ENCODE results near the gene ZNF525. TPM values are rescaled to one million over a fixed set of nuclear protein-coding genes. Genes with fewer than 3 reads are reported as not detected.
A peak's percentile ranks its signal among the peaks of the same experiment; 100 is the strongest.

ZNF525 gene
- total RNA-seq = 10 to 100 TPM; 11.5 to 33.7 (median 24.2) TPM
- 10 to 100 TPM; 12.4 to 13.9 TPM for polyA plus RNA-seq
- total RNA-seq = 22.2 reads per million, percentile 53 among the genes with 10 or more reads in this experiment

DNA sequence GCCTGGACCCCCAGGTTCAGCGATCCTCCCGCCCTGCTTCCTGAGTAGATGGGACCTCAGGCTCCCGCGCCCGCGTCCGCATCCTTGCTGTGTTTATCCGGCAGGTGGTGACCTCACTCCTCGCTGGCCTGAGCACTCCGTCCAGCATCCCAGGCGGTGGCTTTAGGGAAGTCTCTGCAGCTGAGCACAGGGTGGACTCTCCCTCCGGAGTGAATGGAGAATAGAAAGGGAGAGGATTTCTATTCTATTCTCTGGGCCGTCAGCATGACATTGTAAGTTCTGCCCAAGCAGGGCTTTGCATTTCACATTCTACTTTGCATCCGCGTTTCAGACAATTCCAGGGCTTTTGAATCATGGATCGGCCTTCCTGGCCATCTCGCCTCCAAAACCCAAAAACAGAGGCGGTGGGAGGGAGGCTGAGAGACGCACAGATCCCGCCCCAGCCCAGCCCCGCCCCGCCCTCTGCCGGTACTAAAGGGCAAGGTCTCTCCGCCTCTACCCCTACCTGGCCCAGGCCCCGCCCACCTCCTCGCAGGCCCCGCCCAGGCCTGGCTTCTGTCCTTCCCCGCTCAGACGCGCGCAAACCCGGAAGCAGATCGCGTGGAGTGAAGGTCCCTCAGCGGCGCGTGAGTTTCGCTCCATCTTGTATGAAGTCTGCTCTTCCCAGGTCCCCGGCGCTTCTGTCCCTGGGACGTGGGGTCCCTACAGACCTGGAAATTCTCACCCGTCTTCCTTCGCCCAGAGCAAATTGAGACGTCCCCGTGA is at the start of gene ZNF525:
TSS of gene ZNF525 (plus strand) at position 572 of the 765 bp plus-strand sequence. CDS start 6,577 bp downstream, outside the sequence.
- ChIA-PET POLR2A (interaction anchor here (0.6 kb wide), 1 partner anchor 982 kb away, joined by 3 read pairs; no protein-coding TSS in a partner anchor), CTCF (no interaction called here)
- Mint-ChIP-seq H3K4me1 (peaks cover 12 to 35% (median 31%) of the 10 kb centered on the region in 7 donors), H3K27me3 (no peaks in the 10 kb centered on the region), H3K36me3 (peaks cover 3 to 32% (median 17%) of the 10 kb centered on the region in 5 donors), H3K27ac (peak within 1 kb of the TSS; percentile 91 to 98 (median 94)), H3K4me3 (peak within 1 kb of the TSS; percentile 94 to 98 (median 96)), H3K9me3 (peaks cover 0 to 55% (median 13%) of the 10 kb centered on the region in 11 donors)
- Histone ChIP-seq H3K36me3 (ENCODE audit: control insufficient read depth in 2 of 3, insufficient read depth in 3 of 3, low read length in 3 of 3) (no peaks in the 10 kb centered on the region), H3K27me3 (ENCODE audit: control insufficient read depth in 2 of 2, insufficient read depth in 2 of 2, low read length in 2 of 2) (no peaks in the 10 kb centered on the region), H3K4me1 (ENCODE audit: control insufficient read depth in 2 of 2, insufficient read depth in 2 of 2, low read length in 2 of 2) (no peaks in the 10 kb centered on the region), H3K9me3 (ENCODE audit: control insufficient read depth in 2 of 3, low read length in 3 of 3) (peaks cover 0 to 4% (median 0%) of the 10 kb centered on the region in 3 experiments), H3K27ac (ENCODE audit: low read depth, low read length) (peak within 1 kb of the TSS; percentile 80), H3K4me3 (ENCODE audit: low read length) (peak within 1 kb of the TSS; percentile 96)
- ATAC-seq (peak; percentile 100), DNase-seq (peak; percentile 94 to 97 (median 96))
- intact Hi-C loops (cut with micrococcal nuclease) = loop anchor here (1.0 to 10.0 kb wide), 12 partner anchors 30 to 675 kb away; partner anchors contain the start of genes ZNF761 (in 2 of the 2), ZNF765 (in 2 of the 2), ZNF813 (in 2 of the 2) and ZNF845 (in 2 of the 2)

DNA sequence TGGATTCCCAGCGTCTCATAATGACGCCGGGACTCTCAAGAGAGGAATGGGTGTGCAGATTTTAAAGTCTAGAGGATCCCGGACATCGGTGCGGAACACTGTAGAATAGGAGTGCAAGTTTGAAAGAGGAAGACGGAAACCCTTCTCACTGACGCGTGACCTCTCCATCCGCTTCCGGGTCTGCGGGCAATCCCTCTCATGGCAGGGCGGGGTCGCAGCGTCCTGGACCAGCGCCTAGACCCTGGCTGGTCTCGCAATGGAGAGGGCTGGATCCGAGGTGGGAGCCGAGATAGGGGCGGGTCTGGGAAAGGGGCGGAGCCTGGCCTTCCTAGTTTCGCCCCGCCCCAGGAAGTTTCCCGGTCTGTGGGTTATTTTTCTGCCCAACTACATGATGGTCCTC is 36.5 kb upstream of the ZNF525 start:
- CTCF ChIA-PET = interaction anchor here (0.5 kb wide), 1 partner anchor 1398 kb away, joined by 3 read pairs; no protein-coding TSS in a partner anchor
- no peak overlapping the region for H3K27ac ChIP-seq (ENCODE audit: low read depth, low read length)
- H3K27me3 ChIP-seq (ENCODE audit: control insufficient read depth in 2 of 2, insufficient read depth in 2 of 2, low read length in 2 of 2) = no peaks in the 10 kb centered on the region
- no peak overlapping the region for H3K4me3 ChIP-seq (ENCODE audit: low read length)
- H3K9me3 ChIP-seq (ENCODE audit: control insufficient read depth in 2 of 3, low read length in 3 of 3) = peaks cover 0 to 14% (median 0%) of the 10 kb centered on the region in 3 experiments
- DNase-seq (peak in 2 of 9 donors; percentile 15 to 18), ATAC-seq (no peak)
- peak overlapping the region in 1 of 9 donors; percentile 74 for H3K27ac Mint-ChIP-seq
- POLR2A ChIA-PET = no interaction called here
- no peaks in the 10 kb centered on the region for H3K4me1 ChIP-seq (ENCODE audit: control insufficient read depth in 2 of 2, insufficient read depth in 2 of 2, low read length in 2 of 2)
- H3K36me3 Mint-ChIP-seq = peaks cover 13 to 25% (median 23%) of the 10 kb centered on the region in 5 donors
- intact Hi-C loops (cut with micrococcal nuclease) = no loop called here
- peak overlapping the region; percentile 16 to 87 (median 74) for H3K4me3 Mint-ChIP-seq
- H3K27me3 Mint-ChIP-seq = peaks cover 0 to 49% (median 31%) of the 10 kb centered on the region in 5 donors
- peaks cover 6 to 22% (median 6%) of the 10 kb centered on the region in 7 donors for H3K4me1 Mint-ChIP-seq
- H3K9me3 Mint-ChIP-seq = peaks cover 5 to 76% (median 37%) of the 10 kb centered on the region in 11 donors
- no peaks in the 10 kb centered on the region for H3K36me3 ChIP-seq (ENCODE audit: control insufficient read depth in 2 of 3, insufficient read depth in 3 of 3, low read length in 3 of 3)

DNA sequence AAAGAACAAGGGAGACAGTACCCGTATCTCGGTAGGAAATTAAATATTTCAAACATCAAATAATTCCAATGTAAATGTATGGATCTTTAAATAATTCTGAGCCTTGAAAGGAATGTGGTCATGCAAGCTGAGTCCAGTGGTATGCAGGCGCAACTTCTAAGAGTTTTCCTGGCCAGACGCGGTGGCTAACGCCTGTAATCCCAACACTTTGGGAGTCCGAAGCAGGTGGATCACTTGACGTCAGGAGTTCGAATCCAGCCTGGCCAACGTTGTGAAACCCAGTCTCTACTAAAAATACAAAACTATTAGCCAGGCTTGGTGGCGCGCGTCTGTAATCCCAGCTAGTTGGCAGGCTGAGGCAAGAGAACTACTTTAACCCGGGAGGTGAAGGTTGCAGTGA is 33.0 kb upstream of the ZNF525 start:
- H3K27me3 Mint-ChIP-seq = peaks cover 0 to 21% (median 12%) of the 10 kb centered on the region in 5 donors
- H3K36me3 Mint-ChIP-seq = peaks cover 20 to 37% (median 34%) of the 10 kb centered on the region in 5 donors
- peaks cover 0 to 23% (median 0%) of the 10 kb centered on the region in 3 experiments for H3K9me3 ChIP-seq (ENCODE audit: control insufficient read depth in 2 of 3, low read length in 3 of 3)
- peak overlapping the region; percentile 70 to 97 (median 94) for H3K4me3 Mint-ChIP-seq
- peaks cover 5 to 71% (median 31%) of the 10 kb centered on the region in 11 donors for H3K9me3 Mint-ChIP-seq
- peaks cover 17 to 45% (median 25%) of the 10 kb centered on the region in 7 donors for H3K4me1 Mint-ChIP-seq
- H3K27ac Mint-ChIP-seq = peak overlapping the region in 2 of 9 donors; percentile 28 to 47
- ATAC-seq (no peak), DNase-seq (no peak)
- intact Hi-C loops (cut with micrococcal nuclease) = loop anchor here (2.0 to 10.0 kb wide), 4 partner anchors 100 to 1036 kb away; partner anchors contain the start of genes ZNF480 (in 1 of the 2), ZNF808 (in 1 of the 2) and ZNF816 (in 1 of the 2)
- H3K4me3 ChIP-seq (ENCODE audit: low read length) = peak overlapping the region; percentile 33
- ChIA-PET CTCF (no interaction called here), POLR2A (interaction anchor here (1.2 to 1.5 kb wide), 2 partner anchors 97 to 137 kb away, joined by 3 read pairs; no protein-coding TSS in a partner anchor)
- peaks cover 0 to 5% of the 10 kb centered on the region in 2 donors for H3K4me1 ChIP-seq (ENCODE audit: control insufficient read depth in 2 of 2, insufficient read depth in 2 of 2, low read length in 2 of 2)
- no peak overlapping the region for H3K27ac ChIP-seq (ENCODE audit: low read depth, low read length)
- peaks cover 0 to 8% (median 0%) of the 10 kb centered on the region in 3 experiments for H3K36me3 ChIP-seq (ENCODE audit: control insufficient read depth in 2 of 3, insufficient read depth in 3 of 3, low read length in 3 of 3)
- no peaks in the 10 kb centered on the region for H3K27me3 ChIP-seq (ENCODE audit: control insufficient read depth in 2 of 2, insufficient read depth in 2 of 2, low read length in 2 of 2)

DNA sequence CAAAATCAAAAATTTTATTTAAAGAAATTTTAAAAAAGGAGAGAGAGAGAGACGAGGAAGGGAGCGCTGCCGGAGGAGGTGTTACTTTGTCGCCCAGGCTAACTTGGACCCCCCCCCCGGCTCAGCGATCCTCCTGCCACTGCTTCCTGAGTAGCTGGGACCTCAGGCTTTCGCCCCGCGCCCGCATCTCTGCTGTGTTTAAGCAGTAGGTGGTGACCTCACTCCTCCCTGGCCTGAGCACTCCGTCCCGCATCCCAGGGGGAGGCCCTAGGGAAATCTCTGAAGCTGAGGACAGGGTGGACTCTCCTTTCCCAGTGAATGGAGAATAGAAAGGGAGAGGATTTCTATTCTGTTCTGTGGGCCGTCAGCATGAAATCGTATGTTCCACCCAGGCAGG is 32.4 kb upstream of the ZNF525 start:
- Mint-ChIP-seq H3K27me3 (peaks cover 0 to 15% (median 9%) of the 10 kb centered on the region in 5 donors), H3K4me1 (peaks cover 17 to 45% (median 25%) of the 10 kb centered on the region in 7 donors), H3K36me3 (peaks cover 16 to 39% (median 35%) of the 10 kb centered on the region in 5 donors), H3K4me3 (peak overlapping the region; percentile 87 to 97 (median 94)), H3K9me3 (peaks cover 5 to 71% (median 30%) of the 10 kb centered on the region in 11 donors), H3K27ac (peak overlapping the region; percentile 87 to 97 (median 89))
- peaks cover 0 to 5% of the 10 kb centered on the region in 2 donors for H3K4me1 ChIP-seq (ENCODE audit: control insufficient read depth in 2 of 2, insufficient read depth in 2 of 2, low read length in 2 of 2)
- H3K27ac ChIP-seq (ENCODE audit: low read depth, low read length) = peak overlapping the region; percentile 67
- peaks cover 0 to 29% (median 0%) of the 10 kb centered on the region in 3 experiments for H3K9me3 ChIP-seq (ENCODE audit: control insufficient read depth in 2 of 3, low read length in 3 of 3)
- ATAC-seq = peak; percentile 24
- CTCF ChIA-PET = no interaction called here
- H3K4me3 ChIP-seq (ENCODE audit: low read length) = peak overlapping the region; percentile 93
- peaks cover 0 to 13% (median 0%) of the 10 kb centered on the region in 3 experiments for H3K36me3 ChIP-seq (ENCODE audit: control insufficient read depth in 2 of 3, insufficient read depth in 3 of 3, low read length in 3 of 3)
- peak in 2 of 9 donors; percentile 22 to 31 for DNase-seq
- POLR2A ChIA-PET = interaction anchor here (1.2 to 1.5 kb wide), 2 partner anchors 97 to 138 kb away, joined by 3 read pairs; no protein-coding TSS in a partner anchor
- intact Hi-C loops (cut with micrococcal nuclease) = loop anchor here (1.0 to 10.0 kb wide), 16 partner anchors 32 to 1064 kb away; partner anchors contain the start of genes ZNF160 (in 2 of the 2), ZNF525 (in 2 of the 2), ZNF765 (in 2 of the 2) and ZNF808 (in 2 of the 2)
- no peaks in the 10 kb centered on the region for H3K27me3 ChIP-seq (ENCODE audit: control insufficient read depth in 2 of 2, insufficient read depth in 2 of 2, low read length in 2 of 2)

DNA sequence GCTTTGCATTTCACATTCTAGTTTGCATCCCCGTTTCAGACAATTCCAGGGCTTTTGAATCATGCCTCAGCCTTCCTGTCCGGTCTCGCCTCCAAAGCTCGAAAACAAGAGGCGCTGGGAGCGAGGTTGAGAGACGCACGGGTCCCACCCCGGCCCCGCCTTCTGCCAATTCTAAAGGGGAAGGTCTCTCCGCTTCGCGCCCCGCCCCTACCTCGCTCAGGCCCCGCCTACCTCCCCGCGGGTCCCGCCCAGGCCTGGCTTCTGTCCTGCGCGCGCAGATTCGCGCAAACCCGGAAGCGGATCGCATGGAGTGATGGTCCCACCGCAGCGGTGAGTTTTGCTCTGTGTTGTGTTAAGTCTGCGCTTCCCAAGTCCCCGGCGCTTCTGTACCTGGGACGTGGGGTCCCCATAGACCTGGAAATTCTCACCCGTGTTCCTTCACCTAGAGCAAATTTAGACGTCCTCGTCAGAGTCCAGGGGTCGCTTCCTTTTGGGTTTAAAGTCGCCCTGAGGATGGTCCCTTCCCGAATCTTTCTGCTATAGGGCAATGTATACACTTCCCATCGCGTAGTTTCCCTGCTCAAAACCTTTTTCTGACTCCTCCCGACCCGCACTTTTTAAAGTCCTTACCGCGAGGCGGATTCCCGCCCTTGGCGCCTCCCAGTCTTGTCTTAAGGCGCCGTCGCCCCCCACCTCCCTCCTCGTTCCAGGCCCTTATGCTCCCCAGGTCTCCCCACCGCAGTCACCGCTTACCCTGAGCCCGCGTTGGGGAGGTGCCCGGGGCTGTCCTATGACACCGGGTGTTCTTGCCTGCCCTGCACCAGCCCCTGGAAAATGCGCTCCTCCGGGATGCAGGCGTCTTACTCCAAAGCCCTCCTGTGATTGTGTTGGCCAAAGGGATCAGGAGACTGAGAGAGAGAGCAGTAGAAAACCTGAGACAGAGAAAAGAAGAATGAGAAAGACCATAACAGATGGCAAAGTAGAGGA is 31.7 kb upstream of the ZNF525 start, which contains the start of gene ZNF845:
TSS of gene ZNF845 (plus strand) at position 287 of the 987 bp plus-strand sequence. CDS start 7,559 bp downstream, outside the sequence.
- peak within 1 kb of the TSS; percentile 87 to 97 (median 89) for H3K27ac Mint-ChIP-seq
- H3K4me1 Mint-ChIP-seq = peaks cover 14 to 43% (median 22%) of the 10 kb centered on the region in 7 donors
- Histone ChIP-seq H3K4me3 (ENCODE audit: low read length) (peak within 1 kb of the TSS; percentile 93), H3K27ac (ENCODE audit: low read depth, low read length) (peak within 1 kb of the TSS; percentile 74), H3K36me3 (ENCODE audit: control insufficient read depth in 2 of 3, insufficient read depth in 3 of 3, low read length in 3 of 3) (peaks cover 0 to 19% (median 0%) of the 10 kb centered on the region in 3 experiments), H3K27me3 (ENCODE audit: control insufficient read depth in 2 of 2, insufficient read depth in 2 of 2, low read length in 2 of 2) (no peaks in the 10 kb centered on the region), H3K9me3 (ENCODE audit: control insufficient read depth in 2 of 3, low read length in 3 of 3) (peaks cover 0 to 30% (median 0%) of the 10 kb centered on the region in 3 experiments), H3K4me1 (ENCODE audit: control insufficient read depth in 2 of 2, insufficient read depth in 2 of 2, low read length in 2 of 2) (peaks cover 0 to 5% of the 10 kb centered on the region in 2 donors)
- H3K9me3 Mint-ChIP-seq = peaks cover 1 to 71% (median 29%) of the 10 kb centered on the region in 11 donors
- intact Hi-C loops (cut with micrococcal nuclease) = loop anchor here (1.0 to 10.0 kb wide), 16 partner anchors 32 to 1064 kb away; partner anchors contain the start of genes ZNF160 (in 2 of the 2), ZNF525 (in 2 of the 2), ZNF765 (in 2 of the 2) and ZNF808 (in 2 of the 2)
- peak within 1 kb of the TSS; percentile 87 to 97 (median 94) for H3K4me3 Mint-ChIP-seq
- ATAC-seq (peak; percentile 99), DNase-seq (peak; percentile 91 to 99 (median 97))
- CTCF ChIA-PET = no interaction called here
- H3K36me3 Mint-ChIP-seq = peaks cover 12 to 42% (median 39%) of the 10 kb centered on the region in 5 donors
- POLR2A ChIA-PET = interaction anchor here (1.2 to 1.5 kb wide), 2 partner anchors 96 to 138 kb away, joined by 3 read pairs; no protein-coding TSS in a partner anchor
- peaks cover 0 to 8% (median 6%) of the 10 kb centered on the region in 5 donors for H3K27me3 Mint-ChIP-seq
